Endometrial microvascular endothelial cells (primary cell): ENCODE measurements around the gene TIGAR. TPM values are rescaled to one million over a fixed set of nuclear protein-coding genes. Genes with fewer than 3 reads are reported as not detected.

ENCODE experiments used
- total RNA-seq: library from RNA; depleted of rRNA; stranded (reverse); fragments of >200 nt; gene quantifications from one replicate; pipeline ENCODE4 v1.2.3, GENCODE V29; 2015; ENCODE audit errors: inconsistent ontology term

TIGAR gene
- total RNA-seq, 1 donor from 2014 or later: 22.6 TPM

Other genes starting within 250 kb of the TIGAR start
- gene CCND2, start 47.5 kb upstream of the TIGAR start, total RNA-seq: 37.0 TPM
- gene FGF23, start 58.5 kb downstream of the TIGAR start, total RNA-seq: not detected
- gene FGF6, start 124.6 kb downstream of the TIGAR start, total RNA-seq: not detected
- 15.9 TPM for gene RAD51AP1, start 217.7 kb downstream of the TIGAR start, total RNA-seq
- 25.2 TPM for gene DYRK4, start 241.0 kb downstream of the TIGAR start, total RNA-seq